Measurements from ENCODE around the gene BRD1. TPM values are rescaled to one million over a fixed set of nuclear protein-coding genes. Genes with fewer than 3 reads are reported as not detected.

BRD1 gene
- polyA plus RNA-seq, 1 donor from 2014 or later: 79.3 TPM

DNA sequence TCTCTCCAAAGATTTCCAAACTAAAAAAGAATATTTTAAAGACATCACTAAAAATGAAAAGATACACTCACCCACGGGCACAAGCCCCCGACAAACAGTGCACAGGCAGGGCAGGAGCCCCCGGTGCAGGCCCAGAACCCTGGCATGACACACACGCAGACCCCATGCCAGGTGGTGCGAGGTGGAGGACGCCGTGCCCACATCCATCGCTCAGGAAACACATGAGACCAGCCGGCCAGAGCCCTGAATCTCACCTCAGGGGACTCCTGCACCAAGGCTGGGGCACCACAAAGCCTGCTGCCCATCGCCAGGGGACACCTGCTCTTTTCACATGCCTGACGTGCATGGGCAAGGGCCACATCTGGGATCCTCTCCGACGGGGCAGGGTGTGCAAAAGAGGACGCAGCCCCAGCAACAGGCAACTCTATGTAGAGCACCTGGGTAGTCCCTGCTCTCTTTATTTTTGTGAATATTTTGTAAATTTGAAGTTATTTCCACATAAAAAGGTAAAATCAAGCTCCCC, 13.4 kb downstream of the BRD1 start:
- peaks cover 24% of the 10 kb centered on the region for H4K20me1 ChIP-seq (ENCODE audit: insufficient read depth)
- no peaks in the 10 kb centered on the region for H3K9me2 ChIP-seq (ENCODE audit: insufficient read depth, low read length)
- no peak overlapping the region for H3K9ac ChIP-seq (ENCODE audit: low read length)
- no peak overlapping the region for H3K4me3 ChIP-seq (ENCODE audit: low read length)
- H2AFZ ChIP-seq (ENCODE audit: low read depth, low read length): no peak overlapping the region
- TF ChIP-seq SMC3 (conservative IDR thresholded peaks at IDR 0.05; ENCODE audit: poor library complexity) (no peak), EZH2 (IDR thresholded peaks at IDR 0.05; ENCODE audit: borderline replicate concordance, insufficient read depth, low read length, poor library complexity, severe bottlenecking) (no peak), MXI1 (conservative IDR thresholded peaks at IDR 0.05; ENCODE audit: poor library complexity, severe bottlenecking) (no peak), POLR2AphosphoS5 (IDR thresholded peaks at IDR 0.05) (no peak), EP300 (conservative IDR thresholded peaks at IDR 0.05; ENCODE audit: poor library complexity, severe bottlenecking) (no peak), RAD21 (conservative IDR thresholded peaks at IDR 0.05) (no peak), TAF1 (IDR thresholded peaks at IDR 0.05; ENCODE audit: low read depth) (no peak)
- TF ChIP-seq, protein P1, sequence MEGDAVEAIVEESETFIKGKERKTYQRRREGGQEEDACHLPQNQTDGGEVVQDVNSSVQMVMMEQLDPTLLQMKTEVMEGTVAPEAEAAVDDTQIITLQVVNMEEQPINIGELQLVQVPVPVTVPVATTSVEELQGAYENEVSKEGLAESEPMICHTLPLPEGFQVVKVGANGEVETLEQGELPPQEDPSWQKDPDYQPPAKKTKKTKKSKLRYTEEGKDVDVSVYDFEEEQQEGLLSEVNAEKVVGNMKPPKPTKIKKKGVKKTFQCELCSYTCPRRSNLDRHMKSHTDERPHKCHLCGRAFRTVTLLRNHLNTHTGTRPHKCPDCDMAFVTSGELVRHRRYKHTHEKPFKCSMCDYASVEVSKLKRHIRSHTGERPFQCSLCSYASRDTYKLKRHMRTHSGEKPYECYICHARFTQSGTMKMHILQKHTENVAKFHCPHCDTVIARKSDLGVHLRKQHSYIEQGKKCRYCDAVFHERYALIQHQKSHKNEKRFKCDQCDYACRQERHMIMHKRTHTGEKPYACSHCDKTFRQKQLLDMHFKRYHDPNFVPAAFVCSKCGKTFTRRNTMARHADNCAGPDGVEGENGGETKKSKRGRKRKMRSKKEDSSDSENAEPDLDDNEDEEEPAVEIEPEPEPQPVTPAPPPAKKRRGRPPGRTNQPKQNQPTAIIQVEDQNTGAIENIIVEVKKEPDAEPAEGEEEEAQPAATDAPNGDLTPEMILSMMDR (IDR thresholded peaks at IDR 0.05; ENCODE audit: poor library complexity, severe bottlenecking): no peak
- TF ChIP-seq, protein P2, sequence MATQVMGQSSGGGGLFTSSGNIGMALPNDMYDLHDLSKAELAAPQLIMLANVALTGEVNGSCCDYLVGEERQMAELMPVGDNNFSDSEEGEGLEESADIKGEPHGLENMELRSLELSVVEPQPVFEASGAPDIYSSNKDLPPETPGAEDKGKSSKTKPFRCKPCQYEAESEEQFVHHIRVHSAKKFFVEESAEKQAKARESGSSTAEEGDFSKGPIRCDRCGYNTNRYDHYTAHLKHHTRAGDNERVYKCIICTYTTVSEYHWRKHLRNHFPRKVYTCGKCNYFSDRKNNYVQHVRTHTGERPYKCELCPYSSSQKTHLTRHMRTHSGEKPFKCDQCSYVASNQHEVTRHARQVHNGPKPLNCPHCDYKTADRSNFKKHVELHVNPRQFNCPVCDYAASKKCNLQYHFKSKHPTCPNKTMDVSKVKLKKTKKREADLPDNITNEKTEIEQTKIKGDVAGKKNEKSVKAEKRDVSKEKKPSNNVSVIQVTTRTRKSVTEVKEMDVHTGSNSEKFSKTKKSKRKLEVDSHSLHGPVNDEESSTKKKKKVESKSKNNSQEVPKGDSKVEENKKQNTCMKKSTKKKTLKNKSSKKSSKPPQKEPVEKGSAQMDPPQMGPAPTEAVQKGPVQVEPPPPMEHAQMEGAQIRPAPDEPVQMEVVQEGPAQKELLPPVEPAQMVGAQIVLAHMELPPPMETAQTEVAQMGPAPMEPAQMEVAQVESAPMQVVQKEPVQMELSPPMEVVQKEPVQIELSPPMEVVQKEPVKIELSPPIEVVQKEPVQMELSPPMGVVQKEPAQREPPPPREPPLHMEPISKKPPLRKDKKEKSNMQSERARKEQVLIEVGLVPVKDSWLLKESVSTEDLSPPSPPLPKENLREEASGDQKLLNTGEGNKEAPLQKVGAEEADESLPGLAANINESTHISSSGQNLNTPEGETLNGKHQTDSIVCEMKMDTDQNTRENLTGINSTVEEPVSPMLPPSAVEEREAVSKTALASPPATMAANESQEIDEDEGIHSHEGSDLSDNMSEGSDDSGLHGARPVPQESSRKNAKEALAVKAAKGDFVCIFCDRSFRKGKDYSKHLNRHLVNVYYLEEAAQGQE (IDR thresholded peaks at IDR 0.05; ENCODE audit: borderline replicate concordance): no peak
- no peaks in the 10 kb centered on the region for H3F3A ChIP-seq (ENCODE audit: insufficient read depth, low read length, poor library complexity, severe bottlenecking)
- no peaks in the 10 kb centered on the region for H3K27me3 ChIP-seq (ENCODE audit: insufficient read depth, low read depth, low read length)
- H3K9me3 ChIP-seq (ENCODE audit: low read length): no peaks in the 10 kb centered on the region
- no peak overlapping the region for H3K4me2 ChIP-seq (ENCODE audit: low read length)
- H3K36me3 ChIP-seq (ENCODE audit: insufficient read depth, low read length): no peaks in the 10 kb centered on the region
- H3K27ac ChIP-seq (ENCODE audit: low read length): no peak overlapping the region
- peaks cover 81% of the 10 kb centered on the region for H3K79me2 ChIP-seq (replicated peaks; ENCODE audit: insufficient read depth, low read length)

DNA sequence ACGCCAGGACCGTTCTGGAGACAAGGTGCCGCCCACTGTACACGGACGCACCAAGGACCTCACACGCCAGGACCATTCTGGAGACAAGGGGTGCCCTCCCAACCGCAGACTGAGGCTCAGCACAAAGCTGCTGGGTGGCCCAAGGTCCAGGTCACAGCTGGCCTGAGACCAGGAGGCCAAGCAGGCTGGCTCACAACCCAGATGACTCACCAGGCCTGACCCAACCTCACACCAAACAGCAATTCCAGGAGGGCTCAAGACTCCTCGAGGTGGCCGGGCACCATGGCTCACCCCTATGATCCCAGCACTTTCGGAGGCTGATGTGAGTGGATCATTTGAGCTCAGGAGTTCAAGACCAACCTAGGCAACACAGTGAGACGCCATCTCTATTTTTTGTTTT, 14.8 kb downstream of the BRD1 start:
- no peak overlapping the region for H3K4me3 ChIP-seq (ENCODE audit: low read length)
- no peaks in the 10 kb centered on the region for H3K27me3 ChIP-seq (ENCODE audit: insufficient read depth, low read depth, low read length)
- H3K79me2 ChIP-seq (replicated peaks; ENCODE audit: insufficient read depth, low read length): peaks cover 84% of the 10 kb centered on the region
- no peak for TF ChIP-seq EZH2 (IDR thresholded peaks at IDR 0.05; ENCODE audit: borderline replicate concordance, insufficient read depth, low read length, poor library complexity, severe bottlenecking)
- TF ChIP-seq, protein P2 (IDR thresholded peaks at IDR 0.05; ENCODE audit: borderline replicate concordance): no peak
- no peak for TF ChIP-seq RAD21 (conservative IDR thresholded peaks at IDR 0.05)
- TF ChIP-seq MXI1 (conservative IDR thresholded peaks at IDR 0.05; ENCODE audit: poor library complexity, severe bottlenecking): no peak
- TF ChIP-seq POLR2AphosphoS5 (IDR thresholded peaks at IDR 0.05): no peak
- no peak for TF ChIP-seq TAF1 (IDR thresholded peaks at IDR 0.05; ENCODE audit: low read depth)
- TF ChIP-seq, protein P1 (IDR thresholded peaks at IDR 0.05; ENCODE audit: poor library complexity, severe bottlenecking): no peak
- TF ChIP-seq SMC3 (conservative IDR thresholded peaks at IDR 0.05; ENCODE audit: poor library complexity): no peak
- no peak for TF ChIP-seq EP300 (conservative IDR thresholded peaks at IDR 0.05; ENCODE audit: poor library complexity, severe bottlenecking)
- no peak overlapping the region for H3K27ac ChIP-seq (ENCODE audit: low read length)
- H3F3A ChIP-seq (ENCODE audit: insufficient read depth, low read length, poor library complexity, severe bottlenecking): no peaks in the 10 kb centered on the region
- H3K9me2 ChIP-seq (ENCODE audit: insufficient read depth, low read length): no peaks in the 10 kb centered on the region
- H2AFZ ChIP-seq (ENCODE audit: low read depth, low read length): no peak overlapping the region
- no peak overlapping the region for H3K4me2 ChIP-seq (ENCODE audit: low read length)
- no peaks in the 10 kb centered on the region for H3K9me3 ChIP-seq (ENCODE audit: low read length)
- no peak overlapping the region for H3K9ac ChIP-seq (ENCODE audit: low read length)
- H4K20me1 ChIP-seq (ENCODE audit: insufficient read depth): peaks cover 24% of the 10 kb centered on the region
- no peaks in the 10 kb centered on the region for H3K36me3 ChIP-seq (ENCODE audit: insufficient read depth, low read length)

Measured in neural cell (in vitro differentiated cells).